ENCODE measurements around the gene NPC1. TPM values are rescaled to one million over a fixed set of nuclear protein-coding genes. Genes with fewer than 3 reads are reported as not detected.
"Not testable (repeated sequence)": the region's sequence is repeated elsewhere in the genome, so short reads cannot be mapped to it uniquely, and the experiment has no call there.

Gene NPC1
- total and polyA plus RNA-seq, 2 donors: 29.8 to 30.5 TPM

DNA sequence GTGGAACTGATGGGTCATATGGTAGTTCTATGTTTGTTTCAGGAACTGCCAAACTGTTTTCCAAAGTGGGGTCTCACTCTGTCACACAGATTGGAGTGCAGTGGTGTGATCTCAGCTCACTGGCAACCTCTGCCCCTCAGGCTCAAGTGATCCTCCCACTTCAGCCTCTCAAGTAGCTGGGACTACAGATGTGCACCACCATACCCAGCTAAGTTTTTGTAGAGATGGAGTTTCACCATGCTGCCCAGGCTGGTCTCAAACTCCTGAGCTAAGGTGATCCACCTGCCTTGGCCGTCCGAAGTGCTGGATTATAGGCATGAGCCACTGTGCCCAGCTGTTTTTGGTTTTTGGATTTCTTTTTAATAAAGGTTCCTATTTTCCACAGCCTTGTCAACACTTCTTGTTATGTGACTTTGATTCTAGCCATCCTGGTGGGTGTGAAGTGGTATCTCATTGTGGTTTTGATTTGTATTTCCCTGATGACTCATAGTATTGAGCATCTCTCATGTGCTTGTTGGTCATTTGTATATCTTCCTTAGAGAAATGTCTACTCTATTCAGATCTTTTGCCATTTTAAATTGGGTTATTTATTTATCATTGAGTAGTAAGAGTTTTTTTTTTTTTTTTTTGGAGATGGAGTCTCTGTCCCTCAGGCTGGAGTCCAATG is 22.8 kb downstream of the NPC1 start:
- DNase-seq (ENCODE audit: extremely low spot score): no peak
- H3K4me3 ChIP-seq (ENCODE audit: low read depth, low read length): no peak overlapping the region
- H3K36me3 ChIP-seq (ENCODE audit: insufficient read depth): peaks cover 6% of the 10 kb centered on the region
- WGBS: 98% methylated on average over 2 of the region's 2 CpGs
- H3K27ac ChIP-seq (ENCODE audit: low read depth): no peak overlapping the region
- H3K4me1 ChIP-seq (ENCODE audit: insufficient read depth): no peaks in the 10 kb centered on the region

DNA sequence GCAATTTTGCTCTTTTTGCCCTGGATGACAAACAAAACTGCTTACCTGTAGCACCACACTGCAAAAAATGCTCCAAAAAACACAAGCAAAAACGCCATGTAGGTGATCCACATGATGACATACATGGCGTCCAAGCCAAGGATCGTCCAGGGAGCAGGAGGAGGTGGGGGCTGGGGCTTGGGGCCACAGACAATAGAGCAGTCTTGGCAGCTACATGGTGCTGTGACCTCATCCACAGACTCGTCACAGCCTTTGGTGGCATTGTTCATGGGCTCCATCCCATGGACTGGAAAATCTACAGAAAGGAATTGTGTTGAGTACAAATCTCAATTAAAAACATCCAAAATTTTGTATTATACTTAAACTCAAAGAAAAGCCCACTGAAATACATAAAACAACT is 26.1 kb downstream of the NPC1 start:
- Histone ChIP-seq H3K4me3 (ENCODE audit: low read depth, low read length) (no peak overlapping the region), H3K27ac (ENCODE audit: low read depth) (no peak overlapping the region), H3K4me1 (ENCODE audit: insufficient read depth) (no peaks in the 10 kb centered on the region), H3K36me3 (ENCODE audit: insufficient read depth) (peaks cover 2% of the 10 kb centered on the region)
- DNase-seq (ENCODE audit: extremely low spot score): no peak
- WGBS: 93% methylated on average over 4 of the region's 4 CpGs

DNA sequence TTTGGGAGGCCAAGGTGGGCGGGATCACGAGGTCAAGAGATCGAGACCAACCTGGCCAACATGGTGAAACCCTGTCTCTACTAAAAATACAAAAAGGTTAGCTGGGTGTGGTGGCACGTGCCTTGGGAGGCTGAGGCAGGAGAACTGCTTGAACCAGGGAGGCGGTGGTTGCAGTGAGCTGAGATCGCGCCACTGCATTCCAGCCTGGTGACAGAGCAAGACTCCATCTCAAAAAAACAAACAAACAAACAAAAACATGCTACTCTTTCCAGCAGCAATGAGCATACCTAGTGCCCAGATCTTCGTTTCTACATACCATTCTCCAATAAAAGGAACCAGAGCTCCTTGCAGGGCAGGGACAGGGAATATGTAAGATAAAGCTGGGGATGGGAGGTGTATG is 28.8 kb downstream of the NPC1 start:
- WGBS: 99% methylated on average over 8 of the region's 8 CpGs
- H3K4me3 ChIP-seq (ENCODE audit: low read depth, low read length); H3K36me3 ChIP-seq (ENCODE audit: insufficient read depth); H3K27ac ChIP-seq (ENCODE audit: low read depth); DNase-seq (ENCODE audit: extremely low spot score); H3K4me1 ChIP-seq (ENCODE audit: insufficient read depth): not testable (repeated sequence)

DNA sequence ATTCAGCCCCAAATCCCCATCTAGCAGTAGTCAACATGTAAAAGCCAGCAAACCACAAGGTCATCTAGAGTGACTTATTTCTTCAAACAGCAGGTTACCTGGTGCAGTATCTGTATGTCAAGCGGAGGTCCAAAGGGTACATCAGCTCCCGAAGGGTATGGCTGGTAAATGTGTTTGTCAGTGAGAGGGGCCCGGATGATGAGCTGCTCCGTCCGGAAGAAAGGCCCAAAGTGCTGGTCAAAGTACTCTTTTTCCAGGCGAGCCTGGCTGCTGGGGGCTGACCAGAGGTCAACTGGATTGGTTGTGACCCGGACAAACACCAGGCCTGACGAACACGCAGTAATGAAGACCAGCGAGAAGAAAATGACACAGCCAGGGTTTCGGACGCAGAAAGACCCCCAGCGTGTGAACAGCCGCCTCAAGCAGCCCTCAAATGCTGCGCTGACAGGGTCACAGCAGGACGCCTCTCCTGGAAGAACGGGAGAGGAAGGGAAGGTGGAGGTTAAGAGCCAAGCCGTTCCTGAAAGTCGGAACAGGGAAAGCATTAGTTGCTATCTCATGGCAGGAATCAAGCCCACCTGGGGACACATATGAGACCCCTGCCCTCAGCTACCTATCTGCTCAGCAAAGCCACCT is 30.0 kb downstream of the NPC1 start:
- H3K36me3 ChIP-seq (ENCODE audit: insufficient read depth): peaks cover 4% of the 10 kb centered on the region
- H3K4me3 ChIP-seq (ENCODE audit: low read depth, low read length): no peak overlapping the region
- no peak for DNase-seq (ENCODE audit: extremely low spot score)
- no peaks in the 10 kb centered on the region for H3K4me1 ChIP-seq (ENCODE audit: insufficient read depth)
- WGBS: 95% methylated on average over 19 of the region's 19 CpGs
- H3K27ac ChIP-seq (ENCODE audit: low read depth): no peak overlapping the region

DNA sequence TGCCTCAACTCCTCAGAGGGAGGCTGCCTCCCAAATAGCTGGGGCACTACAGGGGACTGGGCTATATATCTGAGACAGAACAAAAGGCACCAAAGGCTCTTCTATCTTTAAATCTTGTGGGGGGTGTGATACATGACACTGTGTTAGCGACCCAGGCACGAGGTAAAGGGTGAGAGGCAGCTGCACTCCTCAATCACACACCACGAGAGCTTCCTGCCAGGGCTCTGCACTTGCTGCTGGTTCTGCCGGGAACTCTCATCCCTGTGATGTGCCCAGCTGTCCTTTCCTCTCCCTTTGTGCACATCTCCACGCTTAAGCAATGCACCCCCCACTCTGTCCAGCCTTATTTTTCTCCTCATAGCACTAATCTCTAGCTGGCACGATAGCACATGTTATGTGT is 32.4 kb downstream of the NPC1 start:
- Histone ChIP-seq H3K4me1 (ENCODE audit: insufficient read depth) (no peaks in the 10 kb centered on the region), H3K4me3 (ENCODE audit: low read depth, low read length) (no peak overlapping the region), H3K27ac (ENCODE audit: low read depth) (no peak overlapping the region), H3K36me3 (ENCODE audit: insufficient read depth) (peaks cover 5% of the 10 kb centered on the region)
- 80% methylated on average over 6 of the region's 6 CpGs for WGBS
- DNase-seq (ENCODE audit: extremely low spot score): no peak

DNA sequence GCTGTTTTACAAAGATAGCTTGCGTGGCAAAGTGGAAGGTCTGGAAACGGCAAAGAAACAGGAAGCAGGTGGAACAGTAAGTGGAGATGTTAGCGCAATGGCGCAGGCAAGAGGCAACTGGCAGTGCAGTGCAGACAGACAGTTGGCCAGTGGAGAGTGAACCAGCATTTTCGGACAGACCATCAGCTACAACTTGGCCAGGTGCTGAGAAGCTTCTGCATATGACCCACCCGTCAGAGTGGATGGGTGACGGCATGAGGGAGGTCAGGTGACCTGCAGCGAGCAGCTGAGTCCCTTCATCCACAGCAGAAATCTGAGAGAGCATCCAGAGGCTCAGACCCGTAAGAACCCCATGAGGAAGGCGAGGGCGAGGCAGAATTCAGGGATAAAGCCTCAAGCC is 33.8 kb downstream of the NPC1 start:
- Histone ChIP-seq H3K36me3 (ENCODE audit: insufficient read depth) (peaks cover 8% of the 10 kb centered on the region), H3K4me1 (ENCODE audit: insufficient read depth) (no peaks in the 10 kb centered on the region), H3K4me3 (ENCODE audit: low read depth, low read length) (no peak overlapping the region), H3K27ac (ENCODE audit: low read depth) (no peak overlapping the region)
- DNase-seq (ENCODE audit: extremely low spot score): no peak
- WGBS: 85% methylated on average over 11 of the region's 11 CpGs

DNA sequence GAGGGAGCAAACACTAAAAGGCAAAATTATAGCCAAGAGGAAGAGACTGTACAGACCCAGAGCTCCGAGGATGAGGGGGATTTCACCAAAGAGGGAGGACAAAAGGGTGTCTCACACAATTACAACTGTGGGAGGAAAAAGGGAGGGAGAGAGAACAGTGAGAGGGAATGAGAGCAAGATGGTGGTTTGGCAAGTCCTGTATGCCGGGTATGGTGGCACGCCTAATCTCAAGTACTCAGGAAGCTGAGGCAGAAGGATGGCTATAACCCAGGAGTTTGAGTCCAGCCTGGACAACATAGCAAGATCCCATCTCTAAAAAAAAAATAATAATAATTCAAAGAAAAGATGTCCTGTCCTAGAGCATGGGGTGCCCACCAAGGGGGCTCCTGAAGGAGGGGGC is 34.3 kb downstream of the NPC1 start:
- DNase-seq (ENCODE audit: extremely low spot score): no peak
- Histone ChIP-seq H3K4me1 (ENCODE audit: insufficient read depth) (no peaks in the 10 kb centered on the region), H3K27ac (ENCODE audit: low read depth) (no peak overlapping the region), H3K36me3 (ENCODE audit: insufficient read depth) (peaks cover 8% of the 10 kb centered on the region), H3K4me3 (ENCODE audit: low read depth, low read length) (no peak overlapping the region)
- WGBS: 96% methylated on average over 3 of the region's 3 CpGs

DNA sequence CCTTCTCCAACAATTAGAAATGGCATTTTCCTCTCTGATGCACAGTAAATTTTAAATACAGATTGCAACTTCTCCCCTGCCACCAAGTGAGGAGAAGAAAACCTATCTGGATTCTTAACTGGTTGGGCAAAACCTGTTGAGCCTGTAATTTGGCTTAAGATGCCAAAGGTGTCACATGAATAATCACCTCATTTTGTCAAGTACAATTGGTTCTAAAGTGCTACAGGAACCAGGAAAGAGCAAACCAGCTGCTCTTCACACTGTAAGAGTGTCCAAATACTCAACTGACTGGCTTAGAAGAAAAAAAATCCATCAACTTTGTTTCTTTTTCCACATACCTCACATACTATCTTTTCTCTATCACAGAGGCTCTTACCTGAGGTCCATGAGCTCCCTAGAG is 35.4 kb downstream of the NPC1 start:
- Histone ChIP-seq H3K36me3 (ENCODE audit: insufficient read depth) (peaks cover 8% of the 10 kb centered on the region), H3K27ac (ENCODE audit: low read depth) (no peak overlapping the region), H3K4me3 (ENCODE audit: low read depth, low read length) (no peak overlapping the region), H3K4me1 (ENCODE audit: insufficient read depth) (no peaks in the 10 kb centered on the region)
- DNase-seq (ENCODE audit: extremely low spot score): no peak

DNA sequence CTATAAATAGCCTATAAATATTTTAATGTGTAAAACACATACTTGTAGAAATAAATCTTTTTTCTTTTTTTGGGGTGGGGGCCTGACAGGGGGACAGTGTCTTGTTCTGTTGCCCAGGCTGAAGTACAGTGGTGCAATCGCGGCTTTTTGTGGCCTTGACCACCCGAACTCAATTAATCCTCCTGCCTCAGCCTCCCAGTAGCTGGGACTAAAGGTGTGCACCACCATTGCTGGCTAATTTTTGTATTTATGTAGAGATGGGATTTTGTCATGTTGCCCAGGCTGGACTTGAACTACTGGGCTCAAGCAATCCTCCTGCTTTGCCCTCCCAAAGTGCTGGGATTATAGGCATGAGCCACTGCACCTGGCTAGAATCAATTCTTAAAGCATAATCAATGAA is 37.6 kb downstream of the NPC1 start:
- H3K27ac ChIP-seq (ENCODE audit: low read depth): no peak overlapping the region
- WGBS: 97% methylated on average over 3 of the region's 3 CpGs
- H3K36me3 ChIP-seq (ENCODE audit: insufficient read depth): peaks cover 11% of the 10 kb centered on the region
- H3K4me3 ChIP-seq (ENCODE audit: low read depth, low read length): no peak overlapping the region
- no peaks in the 10 kb centered on the region for H3K4me1 ChIP-seq (ENCODE audit: insufficient read depth)
- no peak for DNase-seq (ENCODE audit: extremely low spot score)

DNA sequence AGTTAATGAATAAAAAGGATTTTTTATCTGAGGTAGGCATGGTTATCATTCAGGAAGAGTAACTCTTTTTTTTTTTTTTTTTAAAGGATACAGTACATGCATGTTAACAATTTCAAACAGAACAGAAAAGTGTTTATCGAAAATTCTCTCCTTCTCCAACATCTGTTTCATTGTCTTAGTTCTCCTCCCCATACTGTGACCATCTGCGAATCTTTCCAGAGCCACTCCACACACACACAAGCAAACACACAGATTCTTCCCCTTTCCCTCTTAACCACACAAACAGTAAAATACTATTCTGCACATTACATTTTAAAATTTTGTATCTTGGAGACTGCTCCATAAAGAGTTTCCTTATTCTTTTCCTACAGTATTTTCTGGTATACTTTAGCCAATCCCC is 38.0 kb downstream of the NPC1 start:
- 78% methylated on average over 2 of the region's 2 CpGs for WGBS
- Histone ChIP-seq H3K36me3 (ENCODE audit: insufficient read depth) (peaks cover 8% of the 10 kb centered on the region), H3K27ac (ENCODE audit: low read depth) (no peak overlapping the region), H3K4me1 (ENCODE audit: insufficient read depth) (no peaks in the 10 kb centered on the region), H3K4me3 (ENCODE audit: low read depth, low read length) (no peak overlapping the region)
- no peak for DNase-seq (ENCODE audit: extremely low spot score)

DNA sequence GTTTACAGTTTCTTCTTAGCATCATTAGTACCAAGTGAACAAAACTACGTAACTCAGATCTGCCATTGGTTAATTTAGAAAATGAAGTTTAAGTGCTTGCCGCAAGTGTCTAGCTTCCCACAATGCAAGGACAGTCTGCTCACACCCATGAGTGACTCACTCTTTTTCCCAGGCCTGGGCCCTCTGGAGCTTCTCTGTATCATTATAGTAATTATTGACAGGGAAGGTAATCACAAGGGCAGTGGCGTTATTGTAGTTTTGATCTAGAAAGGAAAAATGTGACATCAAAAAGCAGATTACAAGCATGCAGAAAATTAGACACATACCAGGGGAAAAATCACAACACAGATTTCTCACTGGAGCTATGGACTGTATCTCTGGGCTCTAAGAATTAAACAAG is 38.5 kb downstream of the NPC1 start:
- H3K36me3 ChIP-seq (ENCODE audit: insufficient read depth): peaks cover 8% of the 10 kb centered on the region
- H3K4me1 ChIP-seq (ENCODE audit: insufficient read depth): no peaks in the 10 kb centered on the region
- H3K4me3 ChIP-seq (ENCODE audit: low read depth, low read length): no peak overlapping the region
- no peak overlapping the region for H3K27ac ChIP-seq (ENCODE audit: low read depth)
- WGBS: 61% methylated on average over 3 of the region's 3 CpGs
- DNase-seq (ENCODE audit: extremely low spot score): no peak

DNA sequence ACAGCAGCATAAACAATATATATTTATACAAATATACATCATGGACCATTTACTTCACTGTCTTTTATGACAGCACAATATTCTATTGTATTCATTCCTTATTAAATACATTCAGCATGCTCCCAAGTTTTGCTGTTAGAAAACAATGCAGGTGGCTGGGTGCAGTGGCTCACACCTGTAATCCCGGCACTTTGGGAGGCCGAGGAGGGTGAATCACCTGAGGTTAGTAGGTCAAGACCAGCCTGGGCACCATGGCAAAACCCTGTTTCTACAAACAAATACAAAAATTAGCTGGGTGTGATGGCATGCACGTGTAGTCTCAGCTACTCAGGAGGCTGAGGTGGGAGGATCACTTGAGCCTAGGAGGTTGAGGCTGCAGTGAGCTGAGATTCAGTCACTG is 39.0 kb downstream of the NPC1 start:
- H3K27ac ChIP-seq (ENCODE audit: low read depth): no peak overlapping the region
- DNase-seq (ENCODE audit: extremely low spot score): no peak
- no peak overlapping the region for H3K4me3 ChIP-seq (ENCODE audit: low read depth, low read length)
- WGBS: 88% methylated on average over 3 of the region's 3 CpGs
- H3K36me3 ChIP-seq (ENCODE audit: insufficient read depth): peaks cover 8% of the 10 kb centered on the region
- H3K4me1 ChIP-seq (ENCODE audit: insufficient read depth): no peaks in the 10 kb centered on the region

DNA sequence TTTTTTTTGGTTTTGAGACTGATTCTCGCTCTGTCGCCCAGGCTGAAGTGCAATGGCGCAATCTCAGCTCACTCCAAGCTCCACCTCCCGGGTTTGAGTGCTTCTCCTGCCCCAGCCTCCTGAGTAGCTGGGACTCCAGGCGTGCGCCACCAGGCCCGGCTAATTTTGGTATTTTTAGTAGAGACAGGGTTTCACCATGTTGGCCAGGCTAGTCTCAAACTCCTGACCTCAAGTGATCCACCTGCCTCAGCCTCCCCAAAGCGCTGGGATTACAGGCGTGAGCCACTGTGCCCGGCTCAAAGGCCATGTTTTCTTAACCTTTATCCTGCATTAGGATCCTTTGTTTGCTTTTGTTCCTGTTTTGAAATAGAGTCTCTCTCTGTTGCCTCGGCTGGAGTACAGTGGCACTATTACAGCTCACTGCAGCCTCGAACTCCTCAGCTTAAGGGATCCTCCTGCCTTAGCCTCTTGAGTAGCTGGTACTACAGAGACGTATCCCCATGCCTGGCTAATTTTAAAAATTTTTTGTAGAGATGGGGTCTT is 41.0 kb downstream of the NPC1 start:
- Histone ChIP-seq H3K4me1 (ENCODE audit: insufficient read depth) (no peaks in the 10 kb centered on the region), H3K27ac (ENCODE audit: low read depth) (no peak overlapping the region), H3K4me3 (ENCODE audit: low read depth, low read length) (no peak overlapping the region), H3K36me3 (ENCODE audit: insufficient read depth) (peaks cover 6% of the 10 kb centered on the region)
- 96% methylated on average over 13 of the region's 13 CpGs for WGBS
- DNase-seq (ENCODE audit: extremely low spot score): no peak

DNA sequence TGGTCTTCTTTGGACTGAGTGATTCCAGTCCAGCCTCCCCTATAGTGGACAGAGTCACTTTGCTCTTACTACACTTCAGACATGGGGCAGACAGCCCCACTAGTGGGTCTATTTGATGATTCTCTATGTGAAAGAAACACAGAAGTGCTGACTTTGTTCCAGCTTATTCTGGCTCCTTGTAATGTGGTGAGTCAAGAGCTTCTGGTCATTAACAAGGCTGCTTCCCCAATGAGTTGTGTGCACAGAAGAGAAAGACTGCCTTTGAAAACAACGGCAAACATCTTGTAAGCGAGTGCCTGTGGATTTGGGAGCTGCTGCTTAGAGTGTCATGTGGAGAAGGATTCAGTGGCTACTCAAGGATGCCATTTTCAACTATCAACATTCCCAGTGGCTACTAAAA is 43.8 kb downstream of the NPC1 start:
- Histone ChIP-seq H3K4me1 (ENCODE audit: insufficient read depth) (no peaks in the 10 kb centered on the region), H3K36me3 (ENCODE audit: insufficient read depth) (peaks cover 5% of the 10 kb centered on the region), H3K27ac (ENCODE audit: low read depth) (no peak overlapping the region), H3K4me3 (ENCODE audit: low read depth, low read length) (no peak overlapping the region)
- WGBS: 92% methylated on average over 2 of the region's 2 CpGs
- DNase-seq (ENCODE audit: extremely low spot score): no peak

Data from urinary bladder (tissue), 4 donors.